NCI-H2107 (cell line): ENCODE data around the gene SCN10A.

Experiments
- DNase-seq: peaks from one replicate; lab custom pipeline; 2025; lab: John Stamatoyannopoulos, UW

Gene SCN10A

DNA sequence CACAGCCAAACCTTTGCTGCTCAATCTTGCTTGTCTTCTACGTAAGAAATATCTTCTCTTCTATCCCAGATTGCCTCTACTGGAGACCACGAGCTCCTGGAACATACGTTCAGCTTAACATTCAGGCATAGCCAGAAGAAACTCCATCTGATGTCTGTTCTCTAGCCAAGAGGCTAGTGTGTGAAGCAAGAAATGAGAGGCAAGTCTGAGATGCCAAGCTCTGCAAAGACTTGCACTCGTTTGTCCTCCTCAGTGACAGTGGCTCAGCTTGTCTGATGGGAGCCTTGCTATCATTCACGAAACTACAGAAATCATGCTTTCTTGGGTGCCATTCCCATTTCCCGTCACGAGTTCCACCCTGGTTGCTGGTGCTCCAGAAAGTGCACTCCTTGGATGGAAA lies at the start of gene SCN10A:
Gene SCN10A (minus strand): TSS at position 192 of the 400 bp plus-strand sequence. CDS start 22,207 bp downstream, outside the sequence.
- DNase-seq: no peak

- no peak for DNase-seq
These were observed 37.0 kb upstream of the SCN10A start for GRCh38 chr3:38853011-38853410.

GRCh38 chr3:38843898-38844297 lies 27.9 kb upstream of the SCN10A start:
- no peak for DNase-seq

DNA sequence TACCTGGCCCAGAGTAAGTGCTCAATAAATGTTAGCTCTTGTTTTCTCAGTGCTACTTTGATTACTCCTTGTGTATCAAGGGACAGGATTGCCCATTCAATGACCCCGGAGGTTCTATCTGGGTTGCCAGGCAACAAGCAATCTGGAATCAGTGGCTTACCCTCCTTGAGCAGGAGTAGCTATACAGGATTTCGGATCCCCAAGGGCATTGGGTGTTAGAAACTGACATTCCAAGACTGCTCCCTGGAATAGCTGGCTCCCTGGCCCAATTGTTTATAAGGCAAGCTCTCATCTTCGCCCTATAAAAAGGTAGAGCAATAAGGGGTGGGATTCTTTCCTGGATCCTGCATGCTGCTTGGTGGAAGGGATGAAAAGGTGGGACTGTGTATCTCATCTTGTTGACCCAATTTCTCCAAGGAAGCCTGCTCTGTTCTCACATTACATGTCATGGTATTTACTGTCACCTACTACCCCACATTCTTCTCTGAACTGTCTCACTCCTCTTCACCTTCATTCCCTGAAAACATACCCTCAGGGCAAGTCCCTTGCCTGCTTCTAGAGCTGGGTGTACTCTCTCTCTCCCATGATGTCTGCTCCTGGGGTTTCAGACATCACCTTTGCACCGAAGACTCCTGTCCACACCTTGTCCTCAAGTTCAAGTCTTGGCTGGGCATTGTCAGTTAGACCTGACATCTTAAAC lies 26.4 kb upstream of the SCN10A start:
- DNase-seq: no peak

DNA sequence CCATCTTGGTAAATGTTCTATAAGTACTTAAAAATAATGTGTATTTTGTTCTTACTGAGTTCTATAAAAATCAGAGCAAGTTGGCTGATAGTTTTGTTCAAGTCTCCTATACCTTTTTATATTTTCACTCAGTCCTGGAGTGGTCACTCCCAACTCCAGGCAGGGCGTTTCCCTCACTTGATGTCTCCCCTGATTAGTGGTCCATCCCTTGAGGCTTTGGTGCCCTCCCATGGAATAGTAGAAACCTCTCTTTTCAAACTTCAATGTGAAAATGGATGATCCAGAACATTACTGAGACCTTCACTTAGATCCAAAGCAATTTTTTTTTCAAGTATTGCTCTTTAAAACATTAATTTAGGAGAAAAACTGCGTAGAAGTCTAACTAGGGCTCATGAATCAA lies 25.0 kb upstream of the SCN10A start:
- no peak for DNase-seq

- no peak for DNase-seq
These were observed 21.3 kb upstream of the SCN10A start for GRCh38 chr3:38837358-38837757.

- no peak for DNase-seq
These were observed 20.5 kb upstream of the SCN10A start for GRCh38 chr3:38836561-38836960.

DNA sequence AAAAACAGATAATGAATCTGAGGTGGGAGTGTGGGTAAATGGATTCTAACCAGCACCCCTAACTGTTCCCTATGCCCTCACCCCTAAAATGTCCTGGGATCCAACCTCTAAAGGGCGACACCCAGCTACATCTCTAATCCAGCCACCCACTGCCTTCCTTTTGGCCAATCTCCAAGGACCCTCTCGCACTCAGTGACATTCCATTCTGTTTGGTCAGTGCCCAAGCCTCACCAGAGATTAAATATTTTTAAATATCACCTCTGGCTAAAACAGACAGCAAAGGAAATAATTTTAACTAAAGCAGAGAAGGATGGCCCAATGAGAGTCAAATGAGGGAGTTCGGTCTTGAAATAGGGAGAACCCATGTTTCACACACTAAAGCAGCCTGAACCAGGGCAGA lies 19.9 kb upstream of the SCN10A start:
- DNase-seq: no peak

GRCh38 chr3:38834717-38835116 lies 18.7 kb upstream of the SCN10A start:
- no peak for DNase-seq

DNA sequence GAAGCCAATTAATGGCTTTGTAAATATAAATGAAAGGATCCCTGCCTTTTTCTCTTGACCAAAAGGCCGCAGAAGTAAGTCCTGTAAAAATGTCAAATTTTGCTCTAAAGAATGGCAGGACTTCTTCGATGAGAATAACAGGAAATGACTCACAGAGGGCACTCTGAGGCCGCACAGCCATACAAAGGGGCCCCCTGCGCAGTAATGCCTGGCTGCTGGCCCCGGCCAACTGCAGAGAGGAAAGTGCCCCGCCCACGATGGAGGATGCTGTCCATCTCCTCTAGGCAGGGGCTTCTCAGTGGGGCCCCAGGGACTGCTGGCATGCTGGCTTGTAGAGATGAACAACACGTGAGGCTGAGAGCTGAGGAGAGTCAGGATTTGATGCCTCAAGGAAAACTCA lies 18.1 kb upstream of the SCN10A start:
- no peak for DNase-seq

GRCh38 chr3:38829404-38829803 lies 13.4 kb upstream of the SCN10A start:
- no peak for DNase-seq

DNA sequence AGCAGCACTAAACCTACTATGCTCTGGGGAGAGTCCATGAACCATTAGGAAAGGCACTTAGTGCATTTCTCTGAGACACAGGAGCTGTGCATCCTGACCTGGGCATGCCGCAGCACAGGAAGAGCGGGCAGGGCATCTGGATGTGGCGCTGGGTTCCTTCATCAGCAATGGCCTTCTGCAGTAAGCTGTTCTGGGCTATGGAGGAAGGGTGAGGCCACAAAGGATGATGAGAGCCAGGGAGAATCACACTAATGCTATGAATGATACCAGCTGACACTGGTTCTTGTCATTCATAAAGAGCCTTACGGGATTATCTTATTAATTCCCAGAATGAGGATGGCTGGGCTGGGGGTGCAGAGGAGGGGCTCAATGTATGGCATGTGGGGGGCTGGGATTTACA lies 12.7 kb upstream of the SCN10A start:
- no peak for DNase-seq

DNA sequence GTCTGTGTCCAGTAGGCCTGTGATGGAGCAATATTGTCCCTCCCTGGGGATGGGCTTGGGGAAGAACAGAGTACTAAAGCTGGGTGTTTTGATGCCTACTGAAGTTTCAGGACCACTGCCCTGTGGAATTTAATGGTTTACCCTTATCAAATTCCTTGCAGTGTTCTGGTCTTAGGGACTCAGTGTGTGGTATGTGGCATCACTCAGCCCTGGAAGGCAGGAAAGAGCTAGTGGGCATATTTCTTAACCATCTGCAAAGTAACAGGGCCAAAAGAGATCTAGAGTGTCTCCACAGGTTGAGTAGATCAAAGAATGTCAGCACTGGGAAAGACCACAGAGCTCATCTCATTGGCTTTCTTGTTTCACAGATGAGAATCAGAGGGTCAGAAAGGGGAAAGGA lies 11.8 kb upstream of the SCN10A start:
- DNase-seq: no peak

DNA sequence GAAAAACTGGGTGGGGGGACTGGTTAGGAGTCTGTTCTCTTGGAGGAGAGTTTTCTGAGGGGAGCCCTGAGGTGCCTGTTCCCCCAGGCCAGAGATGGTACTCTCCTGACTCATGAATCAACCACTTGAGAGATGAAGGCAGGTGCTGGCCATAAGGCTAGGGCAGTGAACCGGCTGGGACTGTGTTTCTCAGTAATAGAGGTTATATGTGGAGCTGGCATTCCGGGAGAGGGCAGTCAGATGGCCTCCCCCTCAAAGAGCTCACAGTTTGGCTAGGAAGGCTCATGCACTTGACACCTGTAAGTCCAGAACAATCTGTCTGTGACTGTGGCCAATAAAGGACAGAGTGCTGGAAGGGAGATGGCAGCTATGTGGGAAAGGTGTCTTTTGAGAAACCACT lies 10.0 kb upstream of the SCN10A start:
- DNase-seq: no peak

DNA sequence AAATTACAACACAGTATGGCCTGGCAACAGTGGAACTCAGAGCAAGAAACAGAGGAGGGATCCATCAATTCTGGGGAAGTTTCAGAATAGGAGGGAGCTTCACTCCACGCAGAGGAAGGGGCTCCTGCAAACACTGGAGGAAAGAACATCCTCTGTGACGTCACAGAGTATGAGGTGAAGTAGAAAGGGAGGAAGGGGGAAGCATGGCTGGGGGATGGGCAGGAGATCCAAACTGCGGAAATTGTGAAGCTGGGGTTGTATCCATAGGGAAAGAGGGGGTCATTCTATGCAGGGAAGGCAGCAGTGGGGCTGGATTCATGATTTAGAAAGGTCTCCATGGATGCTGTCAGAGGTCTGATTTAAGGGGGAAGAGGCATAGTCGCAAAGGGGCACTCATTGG lies 8.3 kb upstream of the SCN10A start:
- DNase-seq: no peak

- no peak for DNase-seq
These were observed 7.7 kb upstream of the SCN10A start for GRCh38 chr3:38823722-38824121.

DNA sequence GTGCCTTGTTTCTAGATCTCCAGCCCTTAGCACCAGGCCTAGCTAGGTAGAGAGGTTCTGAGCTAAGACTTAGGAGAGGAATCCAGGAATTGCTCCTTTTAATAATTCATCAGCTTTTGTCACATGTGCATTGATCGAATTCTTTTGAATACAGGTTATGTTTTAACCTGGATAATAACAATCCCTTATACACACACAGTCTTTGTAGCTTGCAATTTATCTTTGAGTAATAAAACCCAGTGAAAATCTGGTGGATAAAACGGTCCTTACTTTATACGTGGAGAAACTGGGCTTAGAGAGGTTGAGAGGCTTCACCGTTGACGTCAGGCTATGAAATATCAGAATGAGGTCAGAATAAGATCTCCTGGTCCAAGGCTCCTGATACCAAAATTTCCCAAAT lies 7.2 kb upstream of the SCN10A start:
- DNase-seq: no peak

DNA sequence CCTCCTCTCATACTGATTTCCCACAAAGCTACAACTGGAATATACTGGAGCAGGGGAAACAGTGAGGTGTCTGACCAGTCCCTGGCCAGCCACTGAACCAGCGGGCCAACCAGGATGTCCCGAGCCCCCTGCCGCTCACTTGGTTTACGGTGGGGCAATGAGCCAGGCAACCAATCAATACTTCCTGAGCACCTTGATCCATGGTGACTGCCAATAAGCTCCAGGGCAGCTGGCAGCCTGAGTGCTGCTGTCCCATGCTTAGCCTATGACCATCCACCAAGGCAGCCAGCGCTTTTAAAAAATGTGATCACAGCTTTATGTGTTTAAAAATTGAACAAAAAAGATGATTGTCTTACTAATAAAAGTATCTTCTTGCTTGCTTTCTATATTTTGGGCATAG lies 4.2 kb downstream of the SCN10A start:
- no peak for DNase-seq

DNA sequence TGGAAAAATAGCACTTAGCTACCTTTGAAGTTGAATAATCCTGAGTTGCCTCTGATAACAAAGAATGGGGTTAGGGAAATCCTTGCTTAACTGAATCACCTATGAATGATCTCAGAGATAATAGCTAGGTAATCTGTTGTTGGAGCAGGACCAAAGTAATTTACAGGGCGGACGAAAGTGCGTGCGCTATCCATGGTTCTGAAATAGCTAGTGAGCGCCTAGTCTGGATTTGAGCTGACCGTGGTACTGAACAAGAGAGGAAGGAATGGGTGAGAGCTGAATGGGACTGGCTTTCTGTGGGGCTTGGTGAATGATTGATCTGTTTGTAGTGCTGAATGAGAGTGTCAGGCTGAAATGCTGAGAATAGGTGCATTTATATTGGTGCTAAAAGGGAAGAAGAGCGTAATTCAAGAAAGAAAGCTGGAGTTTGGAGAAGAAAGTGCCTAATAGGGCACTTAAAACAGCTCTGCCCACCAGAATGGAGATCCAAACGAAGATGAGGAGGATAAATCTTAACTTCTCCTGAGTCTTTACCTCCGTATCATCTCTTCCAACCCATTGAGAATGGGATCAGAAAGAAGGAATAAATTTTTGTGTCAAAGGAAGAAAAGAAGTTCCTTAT lies 10.1 kb downstream of the SCN10A start:
- DNase-seq: no peak

GRCh38 chr3:38805004-38805403 lies 11.0 kb downstream of the SCN10A start:
- DNase-seq: no peak

- no peak for DNase-seq
These were observed 15.5 kb downstream of the SCN10A start for GRCh38 chr3:38800511-38800910.

DNA sequence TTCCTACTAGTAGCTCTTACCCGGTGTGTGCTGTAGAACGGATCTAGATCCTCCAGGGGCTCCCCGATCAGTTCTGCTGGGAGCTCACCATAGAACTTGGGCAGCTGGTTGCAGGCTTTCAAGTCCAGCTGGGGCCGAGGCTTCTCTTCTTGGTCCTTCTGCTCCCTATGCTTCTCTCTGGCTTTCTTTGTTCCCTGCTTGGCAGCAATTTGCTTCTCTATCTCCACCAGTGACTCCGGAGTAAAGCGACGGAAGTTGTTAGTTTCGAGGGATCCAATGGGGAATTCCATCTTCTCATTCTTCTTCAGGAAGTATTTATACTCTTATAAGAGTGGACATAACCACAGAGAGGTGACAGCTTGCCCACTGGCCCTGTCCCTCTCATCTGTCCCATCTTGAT lies 22.3 kb downstream of the SCN10A start:
- DNase-seq: no peak

- DNase-seq: no peak
These were observed 23.0 kb downstream of the SCN10A start for GRCh38 chr3:38792983-38793382.

- no peak for DNase-seq
These were observed 33.9 kb downstream of the SCN10A start for GRCh38 chr3:38782148-38782547.
